MCF 10A (cell line): ENCODE results near the gene MED12L. TPM values are rescaled to one million over a fixed set of nuclear protein-coding genes. Genes with fewer than 3 reads are reported as not detected.

Source experiments
- BruUV-seq: library from RNA; stranded (reverse); fragments of 400-500 nt; replicated peaks from 2 replicates; lab custom pipeline; 2021; lab: Mats Ljungman, UMichigan
- CTCF ChIA-PET: fragments of 300-600 bp; sonication (Branson Sonifier 250); formaldehyde crosslinking; extraction: SDS; loops from one replicate; lab custom pipeline; 2021; ENCODE audit warnings: antibody characterized with exemption, inconsistent platforms; lab: Yijun Ruan, JAX
- POLR2A ChIA-PET: fragments of 300-600, 350-650 bp; sonication (Branson Sonifier 250); formaldehyde crosslinking; extraction: SDS; loops from one replicate; lab custom pipeline; 2020; ENCODE audit warnings: antibody characterized with exemption, inconsistent platforms; lab: Yijun Ruan, JAX
- DNase-seq: peaks from one replicate; pipeline ENCODE4 v3.0.0-alpha.2; 2018; ENCODE audit not compliant: unreplicated experiment
- H3K27ac Mint-ChIP-seq: one replicate; pipeline ENCODE4 v1.8.0; 2022; ENCODE audit warnings: mild to moderate bottlenecking, low read depth, mixed read lengths; ENCODE audit not compliant: unreplicated experiment
- H3K27me3 Mint-ChIP-seq: one replicate; pipeline ENCODE4 v1.8.0; 2022; ENCODE audit warnings: mixed read lengths; ENCODE audit not compliant: insufficient read depth, unreplicated experiment
- H3K36me3 Mint-ChIP-seq: one replicate; pipeline ENCODE4 v1.8.0; 2022; ENCODE audit warnings: mild to moderate bottlenecking, moderate library complexity, mixed read lengths; ENCODE audit not compliant: insufficient read depth, unreplicated experiment
- H3K4me1 Mint-ChIP-seq: one replicate; pipeline ENCODE4 v1.8.0; 2022; ENCODE audit warnings: mixed read lengths; ENCODE audit not compliant: insufficient read depth, unreplicated experiment
- H3K4me3 Mint-ChIP-seq: one replicate; pipeline ENCODE4 v1.8.0; 2022; ENCODE audit warnings: mild to moderate bottlenecking, moderate library complexity, mixed read lengths; ENCODE audit not compliant: unreplicated experiment
- H3K9me3 Mint-ChIP-seq: one replicate; pipeline ENCODE4 v1.8.0; 2022; ENCODE audit warnings: mixed read lengths; ENCODE audit not compliant: unreplicated experiment
- intact Hi-C: fragments of 100-400 bp; cut with micrococcal nuclease; formaldehyde crosslinking; loops from 2 replicates; pipeline ENCODE4 v1.14.1; 2022
- total RNA-seq: library from RNA; stranded (reverse); gene quantifications from 2 replicates; pipeline ENCODE4 v1.2.3, GENCODE V29; 2022
- TF ChIP-seq, protein P1 (sequence below): fragments of 200-600 bp; IDR thresholded peaks from one replicate; pipeline ENCODE4 v1.8.0; 2022; ENCODE audit warnings: antibody characterized with exemption, mild to moderate bottlenecking; ENCODE audit not compliant: unreplicated experiment

The MED12L gene
- total RNA-seq, 1 experiment from 2014 or later, result 0.47 TPM

DNA sequence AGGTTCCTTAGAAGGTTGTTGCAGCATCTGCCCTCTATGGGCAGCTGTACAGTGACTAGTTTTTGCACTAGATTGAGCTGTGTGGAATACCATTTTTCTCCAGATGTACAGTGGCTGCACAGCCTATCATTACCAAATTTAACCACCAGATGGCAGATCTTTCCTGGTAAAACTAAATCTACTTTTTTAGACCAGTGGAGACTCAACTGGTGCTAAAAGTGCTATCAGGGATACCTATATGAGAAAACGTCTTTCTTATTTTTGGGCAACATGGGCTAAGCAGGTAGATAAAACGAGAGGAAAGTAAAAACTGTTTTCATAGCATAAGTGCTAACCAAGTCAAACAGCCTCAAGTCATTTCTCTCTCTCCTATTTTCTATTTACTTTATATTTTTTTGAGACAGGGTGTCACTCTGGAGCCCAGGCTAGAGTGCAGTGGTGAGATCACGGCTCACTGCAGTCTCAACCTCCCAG is 354.2 kb downstream of the MED12L start:
- Mint-ChIP-seq H3K27me3 (no peaks in the 10 kb centered on the region), H3K36me3 (no peaks in the 10 kb centered on the region), H3K9me3 (no peaks in the 10 kb centered on the region), H3K27ac (no peak overlapping the region), H3K4me3 (no peak overlapping the region), H3K4me1 (no peaks in the 10 kb centered on the region)
- ChIA-PET POLR2A (interaction anchor here (0.6 to 1.9 kb wide), 4 partner anchors 8 to 401 kb away, joined by 3 to 5 read pairs (median 4); no protein-coding TSS in a partner anchor), CTCF (interaction anchor here (0.5 to 6.3 kb wide), 20 partner anchors 10 to 1083 kb away, joined by 3 to 74 read pairs (median 5); partner anchors contain the start of gene IGSF10)
- intact Hi-C loops, result loop anchor here (1.0 to 5.0 kb wide), 6 partner anchors 149 to 1085 kb away; no protein-coding TSS in a partner anchor
- peak; percentile 67 for DNase-seq
- BruUV-seq, result no TSS peak
- TF ChIP-seq, protein P1, sequence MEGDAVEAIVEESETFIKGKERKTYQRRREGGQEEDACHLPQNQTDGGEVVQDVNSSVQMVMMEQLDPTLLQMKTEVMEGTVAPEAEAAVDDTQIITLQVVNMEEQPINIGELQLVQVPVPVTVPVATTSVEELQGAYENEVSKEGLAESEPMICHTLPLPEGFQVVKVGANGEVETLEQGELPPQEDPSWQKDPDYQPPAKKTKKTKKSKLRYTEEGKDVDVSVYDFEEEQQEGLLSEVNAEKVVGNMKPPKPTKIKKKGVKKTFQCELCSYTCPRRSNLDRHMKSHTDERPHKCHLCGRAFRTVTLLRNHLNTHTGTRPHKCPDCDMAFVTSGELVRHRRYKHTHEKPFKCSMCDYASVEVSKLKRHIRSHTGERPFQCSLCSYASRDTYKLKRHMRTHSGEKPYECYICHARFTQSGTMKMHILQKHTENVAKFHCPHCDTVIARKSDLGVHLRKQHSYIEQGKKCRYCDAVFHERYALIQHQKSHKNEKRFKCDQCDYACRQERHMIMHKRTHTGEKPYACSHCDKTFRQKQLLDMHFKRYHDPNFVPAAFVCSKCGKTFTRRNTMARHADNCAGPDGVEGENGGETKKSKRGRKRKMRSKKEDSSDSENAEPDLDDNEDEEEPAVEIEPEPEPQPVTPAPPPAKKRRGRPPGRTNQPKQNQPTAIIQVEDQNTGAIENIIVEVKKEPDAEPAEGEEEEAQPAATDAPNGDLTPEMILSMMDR, result peak; percentile 42

DNA sequence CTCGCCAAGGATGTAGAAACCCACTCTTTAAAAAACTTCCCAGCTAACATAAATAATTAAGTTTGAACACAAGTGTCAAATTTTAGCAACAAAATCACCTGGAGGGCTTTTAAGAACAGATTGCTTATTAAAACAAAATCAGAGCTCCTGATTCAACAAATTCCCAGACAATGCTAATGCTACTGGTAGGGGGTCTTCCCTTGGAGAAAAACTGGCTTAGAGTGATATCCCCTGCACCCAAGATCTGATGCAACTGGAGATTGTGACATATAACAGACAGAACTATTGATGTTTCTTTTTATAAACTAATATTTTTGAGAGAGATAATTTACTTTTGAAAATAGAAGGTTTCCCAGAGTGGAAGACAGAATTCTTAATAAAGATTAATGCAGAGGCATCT is 355.5 kb downstream of the MED12L start:
- Mint-ChIP-seq H3K36me3 (no peaks in the 10 kb centered on the region), H3K4me3 (no peak overlapping the region), H3K27me3 (peaks cover 7% of the 10 kb centered on the region), H3K9me3 (no peaks in the 10 kb centered on the region), H3K4me1 (peaks cover 12% of the 10 kb centered on the region), H3K27ac (no peak overlapping the region)
- POLR2A ChIA-PET, result interaction anchor here (1.1 to 1.9 kb wide), 2 partner anchors 396 to 398 kb away, joined by 4 to 5 read pairs; no protein-coding TSS in a partner anchor
- TF ChIP-seq, protein P1, result no peak
- CTCF ChIA-PET, result interaction anchor here (0.7 to 6.3 kb wide), 12 partner anchors 8 to 1085 kb away, joined by 3 to 74 read pairs (median 17); partner anchors contain the start of gene IGSF10
- DNase-seq, result no peak
- BruUV-seq, result no TSS peak
- intact Hi-C loops, result no loop called here

DNA sequence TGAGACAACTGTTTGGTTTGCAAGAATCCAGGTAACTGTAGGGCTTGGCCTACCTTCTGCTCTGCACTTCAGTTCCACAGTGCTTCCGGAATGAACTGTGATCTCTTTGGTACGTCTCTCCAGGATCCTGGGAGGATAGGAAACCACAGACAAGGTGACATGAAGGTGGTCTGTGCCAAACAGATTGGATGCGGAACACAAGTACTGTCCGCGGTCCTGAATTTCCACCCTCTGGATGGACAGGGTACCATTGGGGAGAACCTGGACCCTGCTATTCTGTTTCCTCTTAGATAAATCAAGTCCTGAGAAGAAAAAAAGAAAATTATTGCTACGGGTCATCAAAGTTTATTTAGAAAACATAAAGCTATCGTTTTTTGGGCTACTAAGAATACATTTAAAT is 358.1 kb downstream of the MED12L start:
- POLR2A ChIA-PET, result no interaction called here
- peaks cover 12% of the 10 kb centered on the region for H3K4me1 Mint-ChIP-seq
- H3K4me3 Mint-ChIP-seq, result no peak overlapping the region
- no TSS peak for BruUV-seq
- CTCF ChIA-PET, result interaction anchor here (2.0 to 2.1 kb wide), 2 partner anchors 25 to 395 kb away, joined by 8 to 14 read pairs; no protein-coding TSS in a partner anchor
- H3K36me3 Mint-ChIP-seq, result no peaks in the 10 kb centered on the region
- DNase-seq, result peak; percentile 32
- H3K27ac Mint-ChIP-seq, result no peak overlapping the region
- intact Hi-C loops, result no loop called here
- H3K27me3 Mint-ChIP-seq, result peaks cover 20% of the 10 kb centered on the region
- H3K9me3 Mint-ChIP-seq, result no peaks in the 10 kb centered on the region
- TF ChIP-seq, protein P1, result no peak

DNA sequence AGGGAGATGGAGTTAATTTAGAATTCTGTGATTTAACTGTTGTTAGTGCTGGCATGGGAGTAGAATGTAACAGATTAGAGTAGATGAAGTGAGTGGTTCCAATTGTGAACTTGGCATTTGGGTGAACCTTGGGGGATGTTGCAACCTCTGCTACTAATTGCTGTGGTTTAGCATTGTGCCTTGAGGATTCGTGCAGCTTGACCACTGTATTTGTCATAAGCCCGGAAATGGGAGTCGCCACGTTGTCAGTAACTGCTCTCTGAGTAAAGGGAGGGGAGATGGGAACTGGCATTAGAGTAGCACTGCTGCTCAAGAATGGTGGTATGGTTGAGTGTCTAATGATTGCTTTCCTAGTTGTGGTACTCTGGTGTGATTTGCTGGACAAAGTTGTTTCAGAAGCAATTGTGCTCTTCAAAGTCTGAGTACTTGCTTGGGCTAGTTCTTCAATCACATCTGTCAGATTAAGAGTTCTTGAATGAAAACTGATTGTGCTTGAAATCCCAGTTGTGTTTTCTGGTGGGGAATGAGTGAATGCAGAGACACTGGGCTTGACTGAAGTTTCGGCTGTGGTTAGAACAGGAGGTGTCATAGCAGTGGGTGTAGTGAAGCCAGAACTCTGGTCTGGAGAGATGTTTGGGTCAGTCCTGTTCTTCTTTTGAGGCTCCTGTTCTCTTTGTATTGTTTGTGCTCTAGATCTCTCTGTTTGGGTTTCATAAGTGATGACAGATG is 360.0 kb downstream of the MED12L start:
- Mint-ChIP-seq H3K36me3 (no peaks in the 10 kb centered on the region), H3K27ac (no peak overlapping the region), H3K4me3 (no peak overlapping the region), H3K9me3 (no peaks in the 10 kb centered on the region), H3K27me3 (peaks cover 20% of the 10 kb centered on the region), H3K4me1 (peaks cover 12% of the 10 kb centered on the region)
- intact Hi-C loops, result loop anchor here (5.0 kb wide), 1 partner anchor 792 kb away; no protein-coding TSS in a partner anchor
- ChIA-PET CTCF (interaction anchor here (2.0 kb wide), 1 partner anchor 23 kb away, joined by 8 read pairs; no protein-coding TSS in a partner anchor), POLR2A (no interaction called here)
- BruUV-seq, result no TSS peak
- TF ChIP-seq, protein P1, result no peak
- DNase-seq, result peak; percentile 86
